A549 (cell line): ENCODE results near the gene RNU6-7. TPM values are rescaled to one million over a fixed set of nuclear protein-coding genes. Genes with fewer than 3 reads are reported as not detected.

Experiments
- ATAC-seq, 2 experiments: fragments of 200-7000 bp in 1 of 2; fragments of >200 bp in 1 of 2; cut with Nextera tagmentation in 1 of 2; cut with Tn5 transposase in 1 of 2; 3 replicates each; pipeline versions ENCODE4 v1.8.0 to v1.9.1; 2018 to 2020; ENCODE audit warnings: mild to moderate bottlenecking in 1 of 2, moderate library complexity in 1 of 2
- CTCF ChIA-PET: fragments of 300-600 bp; sonication (Branson Sonifier 250); formaldehyde crosslinking; extraction: SDS; loops from one replicate; lab custom pipeline; 2021; ENCODE audit warnings: antibody characterized with exemption, inconsistent platforms; lab: Yijun Ruan, JAX
- POLR2A ChIA-PET: fragments of 350-600 bp; formaldehyde crosslinking; extraction: SDS; loops from one replicate; lab custom pipeline; 2021; ENCODE audit warnings: antibody characterized with exemption, inconsistent platforms; lab: Yijun Ruan, JAX
- DNase-seq, 2 experiments: peaks; one replicate each; pipeline versions ENCODE4 v3.0.0 to v3.0.0-alpha.2; 2011 to 2016; ENCODE audit warnings: low read depth in 1 of 2, low spot score in 1 of 2
- FAIRE-seq: peaks from 2 replicates; lab custom pipeline; 2011; peaks lifted over from hg19 to GRCh38; lab: Jason Lieb, UNC
- H3K27ac ChIP-seq, 2 experiments: fragments of >200 bp; sonication (Bioruptor Twin); formaldehyde crosslinking; 3 replicates each; pipeline ENCODE4 v1.5.1; 2016 to 2017
- H3K4me1 ChIP-seq: fragments of >200 bp; sonication (Bioruptor Twin); formaldehyde crosslinking; 3 replicates; pipeline ENCODE4 v1.6.1; 2016
- H3K4me2 ChIP-seq: fragments of >200 bp; sonication (Bioruptor Twin); formaldehyde crosslinking; 3 replicates; pipeline ENCODE4 v1.6.1; 2016
- H3K4me3 ChIP-seq: fragments of >200 bp; sonication (Bioruptor Twin); formaldehyde crosslinking; 3 replicates; pipeline ENCODE4 v1.5.1; 2016
- H3K9me3 ChIP-seq: fragments of >200 bp; sonication (Bioruptor Twin); formaldehyde crosslinking; 3 replicates; pipeline ENCODE4 v1.6.1; 2016
- BCL3 ChIP-seq: fragments of >200 bp; sonication (Bioruptor Twin); formaldehyde crosslinking; IDR thresholded peaks from 3 replicates; pipeline ENCODE4 v1.6.1; 2016
- CBX2 ChIP-seq: fragments of 200-600 bp; sonication (generic); IDR thresholded peaks from 2 replicates; pipeline ENCODE4 v1.6.1; 2016; ENCODE audit warnings: low read depth, mild to moderate bottlenecking, borderline replicate concordance
- CEBPB ChIP-seq, 2 experiments: fragments of >200 bp in 1 of 2; sonication (Bioruptor Twin) in 1 of 2; formaldehyde crosslinking in 1 of 2; IDR thresholded peaks; 2 replicates each; pipeline ENCODE4 v1.6.1; 2012 to 2016
- CHD2 ChIP-seq: fragments of 150-350 bp; IDR thresholded peaks from 2 replicates; pipeline ENCODE4 v1.6.1; 2014; ENCODE audit warnings: low read length; ENCODE audit not compliant: partially characterized antibody
- CHD4 ChIP-seq: fragments of 200-600 bp; sonication (generic); IDR thresholded peaks from 2 replicates; pipeline ENCODE4 v1.6.1; 2016; ENCODE audit warnings: antibody characterized with exemption, mild to moderate bottlenecking, borderline replicate concordance
- CTCF ChIP-seq: fragments of >200 bp; sonication (Bioruptor Twin); formaldehyde crosslinking; IDR thresholded peaks from 3 replicates; pipeline ENCODE4 v1.5.1; 2016
- EHMT2 ChIP-seq: fragments of 200-600 bp; sonication (generic); IDR thresholded peaks from 2 replicates; pipeline ENCODE4 v1.6.1; 2016; ENCODE audit warnings: antibody characterized with exemption, low read depth, mild to moderate bottlenecking, moderate library complexity
- ELK1 ChIP-seq: fragments of 150-350 bp; IDR thresholded peaks from 2 replicates; pipeline ENCODE4 v1.6.1; 2014; ENCODE audit warnings: low read depth, mild to moderate bottlenecking, low read length
- FOSB ChIP-seq: fragments of 250-450 bp; sonication (Bioruptor Pico); IDR thresholded peaks from 2 replicates; pipeline ENCODE4 v1.5.0; 2020; ENCODE audit warnings: mild to moderate bottlenecking, moderate library complexity
- HDAC2 ChIP-seq: fragments of 200-600 bp; sonication (generic); IDR thresholded peaks from 2 replicates; pipeline ENCODE4 v1.6.1; 2016
- HOXB5 ChIP-seq: fragments of 250-450 bp; sonication (Bioruptor Pico); IDR thresholded peaks from 2 replicates; pipeline ENCODE4 v1.5.0; 2020; ENCODE audit warnings: mild to moderate bottlenecking, moderate library complexity
- JUNB ChIP-seq: fragments of >200 bp; sonication (Bioruptor Twin); formaldehyde crosslinking; IDR thresholded peaks from 2 replicates; pipeline ENCODE4 v1.6.1; 2016
- KDM5A ChIP-seq: fragments of 200-600 bp; sonication (generic); IDR thresholded peaks from 2 replicates; pipeline ENCODE4 v1.6.1; 2016; ENCODE audit warnings: antibody characterized with exemption, mild to moderate bottlenecking
- NPAS2 ChIP-seq: fragments of 250-450 bp; sonication (Bioruptor Pico); IDR thresholded peaks from 2 replicates; pipeline ENCODE4 v1.8.0; 2022; ENCODE audit warnings: mild to moderate bottlenecking, moderate library complexity, borderline replicate concordance
- PHF8 ChIP-seq: fragments of 200-600 bp; sonication (generic); IDR thresholded peaks from 2 replicates; pipeline ENCODE4 v1.6.1; 2016; ENCODE audit warnings: low read depth, mild to moderate bottlenecking, antibody characterized with exemption, moderate library complexity, borderline replicate concordance
- POLR2A ChIP-seq: IDR thresholded peaks from 2 replicates; pipeline ENCODE4 v1.6.1; 2012; ENCODE audit warnings: mild to moderate bottlenecking, low read length
- RFX5 ChIP-seq: fragments of 450-650 bp; IDR thresholded peaks from 2 replicates; pipeline ENCODE4 v1.7.1; 2014; ENCODE audit warnings: antibody characterized with exemption, mild to moderate bottlenecking, moderate library complexity
- RNF2 ChIP-seq: fragments of 200-600 bp; sonication (generic); IDR thresholded peaks from 2 replicates; pipeline ENCODE4 v1.6.1; 2016; ENCODE audit warnings: low read depth, mild to moderate bottlenecking, antibody characterized with exemption, moderate library complexity, borderline replicate concordance
- SMC3 ChIP-seq: fragments of >200 bp; sonication (Bioruptor Twin); formaldehyde crosslinking; IDR thresholded peaks from 3 replicates; pipeline ENCODE4 v1.6.1; 2018; ENCODE audit warnings: inconsistent platforms
- SREBF2 ChIP-seq: fragments of 450-650 bp; IDR thresholded peaks from 2 replicates; pipeline ENCODE4 v1.6.1; 2014; ENCODE audit warnings: mild to moderate bottlenecking, moderate library complexity
- ZSCAN20 ChIP-seq: fragments of 250-450 bp; sonication (Bioruptor Pico); IDR thresholded peaks from 2 replicates; pipeline ENCODE4 v1.8.0; 2022; ENCODE audit warnings: mild to moderate bottlenecking, moderate library complexity
- WGBS: methylation state at CpG from one replicate; pipeline ENCODE4 v1.1.6; 2017; ENCODE audit errors: missing lambda C conversion rate; 5-methylcytosine and 5-hydroxymethylcytosine counted together
- polyA plus RNA-seq, 4 experiments: library from polyadenylated mRNA; depleted of rRNA in 3 of 4; stranded (reverse); fragments of >200 nt; fragmentation: RNase III in 1 of 4; extraction: RNeasy Plus Mini Kit Qiagen cat#74134 plus additional on column Dnase treatment in 1 of 4; gene quantifications; 2 replicates in 3 of 4; 3 replicates in 1 of 4; pipeline ENCODE4 v1.2.3, GENCODE V29; 2011 to 2017
- TF ChIP-seq, protein P1 (sequence below): fragments of >200 bp; sonication (Bioruptor Twin); formaldehyde crosslinking; IDR thresholded peaks from 2 replicates; pipeline ENCODE4 v1.6.1; 2016
- TF ChIP-seq, protein P2 (sequence below): fragments of 250-450 bp; sonication (Bioruptor Pico); IDR thresholded peaks from 2 replicates; pipeline ENCODE4 v1.5.0; 2021; ENCODE audit warnings: mild to moderate bottlenecking, moderate library complexity, borderline replicate concordance
- TF ChIP-seq, protein P3 (sequence below): IDR thresholded peaks from 2 replicates; pipeline ENCODE4 v1.6.1; 2012; ENCODE audit warnings: low read depth, borderline replicate concordance

RNU6-7 gene
- polyA plus RNA-seq, 2 of the 4 experiments (the other 2 are of a cell fraction), result not detected

DNA sequence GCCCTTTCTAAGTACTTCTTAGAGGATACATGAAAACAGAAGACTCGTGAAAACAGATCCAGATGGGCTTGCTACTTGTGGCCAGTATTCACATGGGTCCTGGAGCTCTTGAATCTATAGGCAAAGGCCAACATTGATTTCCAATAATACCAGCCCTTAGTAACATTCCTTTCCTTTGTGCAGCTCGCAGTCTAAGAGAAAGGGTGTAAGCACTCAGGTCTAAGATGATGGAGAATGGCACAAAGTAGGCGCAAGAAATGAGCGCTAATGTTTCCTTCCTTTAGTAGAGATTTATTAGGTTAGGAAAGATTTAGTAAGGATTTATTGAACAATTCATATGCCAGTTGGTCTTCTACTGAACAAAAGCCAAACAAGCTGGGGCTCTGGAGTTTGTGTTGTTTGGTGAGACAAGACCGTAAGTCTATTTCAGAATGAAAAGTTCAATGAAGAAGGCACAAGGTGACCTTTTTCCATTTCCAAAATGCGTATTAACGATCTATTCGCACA is 699 bp downstream of the RNU6-7 start:
- POLR2A ChIA-PET, result interaction anchor here (1.2 to 2.3 kb wide), 2 partner anchors 125 to 251 kb away, joined by 4 to 35 read pairs; partner anchors contain the start of gene ARHGAP5
- Histone ChIP-seq H3K4me2 (peak overlapping the region; percentile 81), H3K9me3 (no peaks in the 10 kb centered on the region), H3K4me1 (peaks cover 11% of the 10 kb centered on the region; the same call in 1 of the 3 replicates), H3K27ac (peak overlapping the region; percentile 80 to 91)
- ATAC-seq, result peak; percentile 3 to 11; a peak in 4 of 6 replicates
- WGBS, result 17% methylated on average over 8 of the region's 8 CpGs
- no peak for FAIRE-seq
- DNase-seq, result peak in 1 of 2 experiments; percentile 52
- CTCF ChIA-PET, result interaction anchor here (0.9 to 2.3 kb wide), 6 partner anchors 16 to 268 kb away, joined by 3 to 6 read pairs (median 4); no protein-coding TSS in a partner anchor
- no peak for TF ChIP-seq KDM5A
- no peak for TF ChIP-seq HOXB5 (CRISPR knock-in tag)
- TF ChIP-seq BCL3, result 0 out of 3 replicates have a peak, but pooled peaks have one; percentile 15
- no peak for TF ChIP-seq CHD4
- TF ChIP-seq, protein P1, sequence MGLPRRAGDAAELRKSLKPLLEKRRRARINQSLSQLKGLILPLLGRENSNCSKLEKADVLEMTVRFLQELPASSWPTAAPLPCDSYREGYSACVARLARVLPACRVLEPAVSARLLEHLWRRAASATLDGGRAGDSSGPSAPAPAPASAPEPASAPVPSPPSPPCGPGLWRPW, result no peak
- TF ChIP-seq JUNB, result no peak
- no peak for TF ChIP-seq NPAS2 (CRISPR knock-in tag)
- 0 out of 2 replicates have a peak, but pooled peaks have one; percentile 71 for TF ChIP-seq RNF2
- no peak for TF ChIP-seq PHF8
- no peak for TF ChIP-seq FOSB
- TF ChIP-seq CBX2, result no peak
- TF ChIP-seq, all 56 proteins: peak for 2
- H3K4me3 ChIP-seq, result peak overlapping the region; percentile 60

DNA sequence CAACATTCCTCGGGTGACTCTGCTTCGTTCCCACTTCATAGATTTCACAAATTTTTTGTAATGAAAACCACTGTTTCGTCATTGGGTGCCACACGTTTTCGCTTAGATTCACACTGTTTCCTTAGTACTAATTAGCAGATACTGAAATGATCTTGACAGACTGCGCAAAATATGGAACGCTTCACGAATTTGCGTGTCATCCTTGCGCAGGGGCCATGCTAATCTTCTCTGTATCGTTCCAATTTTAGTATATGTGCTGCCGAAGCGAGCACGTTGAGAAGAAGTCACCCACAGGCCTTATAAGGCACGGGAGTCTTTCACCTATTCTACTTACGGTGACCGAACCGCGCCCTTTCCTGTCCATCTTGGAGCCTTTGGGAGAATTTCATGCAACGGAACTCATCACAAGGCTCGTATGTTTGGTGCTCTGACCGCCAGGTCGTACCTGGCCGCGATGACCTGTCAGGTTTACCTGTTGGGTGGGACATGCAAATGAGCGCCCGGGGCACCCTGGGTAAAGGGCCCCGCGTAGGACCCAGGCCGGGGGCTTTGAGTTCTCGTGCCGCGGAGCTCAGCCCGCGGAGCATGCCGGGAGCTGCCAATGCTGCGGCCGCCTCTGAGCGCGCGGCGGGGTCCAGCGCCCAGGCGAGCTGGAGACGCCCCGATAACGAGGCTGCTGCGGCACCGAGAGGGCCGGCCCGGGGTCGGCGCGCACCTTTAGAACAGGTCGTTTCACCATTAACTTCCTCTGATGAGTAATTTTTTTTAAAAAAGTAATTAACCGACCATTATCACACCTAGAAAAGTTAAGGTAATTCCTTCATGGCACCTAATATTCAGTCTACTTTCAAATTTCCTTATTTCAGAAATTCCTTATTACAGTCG is 1.4 kb downstream of the RNU6-7 start, which contains the start of gene RNU6-8:
TSS of gene RNU6-8 (minus strand) at position 272 of the 885 bp plus-strand sequence.
- peak within 1 kb of the TSS; percentile 60 for H3K4me3 ChIP-seq
- under 1% methylated on average over 38 of the region's 57 CpGs for WGBS
- H3K4me2 ChIP-seq, result peak within 1 kb of the TSS; percentile 81
- ChIA-PET CTCF (interaction anchor here (0.9 to 2.3 kb wide), 7 partner anchors 16 to 269 kb away, joined by 3 to 6 read pairs (median 4); no protein-coding TSS in a partner anchor), POLR2A (interaction anchor here (0.5 to 2.3 kb wide), 7 partner anchors 22 to 746 kb away, joined by 3 to 35 read pairs (median 4); partner anchors contain the start of genes ARHGAP5 and DTD2)
- peaks cover 11% of the 10 kb centered on the region; the same call in 1 of the 3 replicates for H3K4me1 ChIP-seq
- ATAC-seq, result peak; percentile 80 to 88
- no peaks in the 10 kb centered on the region for H3K9me3 ChIP-seq
- peak; percentile 62 to 92 for DNase-seq
- FAIRE-seq, result no peak
- H3K27ac ChIP-seq, result peak within 1 kb of the TSS; percentile 82 to 91
- TF ChIP-seq, protein P2, sequence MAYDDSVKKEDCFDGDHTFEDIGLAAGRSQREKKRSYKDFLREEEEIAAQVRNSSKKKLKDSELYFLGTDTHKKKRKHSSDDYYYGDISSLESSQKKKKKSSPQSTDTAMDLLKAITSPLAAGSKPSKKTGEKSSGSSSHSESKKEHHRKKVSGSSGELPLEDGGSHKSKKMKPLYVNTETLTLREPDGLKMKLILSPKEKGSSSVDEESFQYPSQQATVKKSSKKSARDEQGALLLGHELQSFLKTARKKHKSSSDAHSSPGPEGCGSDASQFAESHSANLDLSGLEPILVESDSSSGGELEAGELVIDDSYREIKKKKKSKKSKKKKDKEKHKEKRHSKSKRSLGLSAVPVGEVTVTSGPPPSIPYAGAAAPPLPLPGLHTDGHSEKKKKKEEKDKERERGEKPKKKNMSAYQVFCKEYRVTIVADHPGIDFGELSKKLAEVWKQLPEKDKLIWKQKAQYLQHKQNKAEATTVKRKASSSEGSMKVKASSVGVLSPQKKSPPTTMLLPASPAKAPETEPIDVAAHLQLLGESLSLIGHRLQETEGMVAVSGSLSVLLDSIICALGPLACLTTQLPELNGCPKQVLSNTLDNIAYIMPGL (CRISPR knock-in tag), result 0 out of 2 replicates have a peak, but pooled peaks have one; percentile 13
- TF ChIP-seq ELK1 (no peak), SREBF2 (peak; percentile 80), CEBPB (IDR thresholded peaks at IDR 0.05) (peak in 1 of 2 experiments; percentile 31; a peak in 1 of 4 replicates), POLR2A (peak; percentile 65), EHMT2 (no peak), CHD2 (no peak), BCL3 (peak; percentile 18; the same call in 1 of the 3 replicates), SMC3 (peak; percentile 29; the same call in 1 of the 3 replicates), HDAC2 (no peak), RFX5 (peak; percentile 41; the same call in 1 of the 2 replicates), KDM5A (no peak), ZSCAN20 (no peak), PHF8 (peak; percentile 54; the same call in 1 of the 2 replicates), RNF2 (no peak), FOSB (no peak), CTCF (no peak)
- TF ChIP-seq, protein P3, sequence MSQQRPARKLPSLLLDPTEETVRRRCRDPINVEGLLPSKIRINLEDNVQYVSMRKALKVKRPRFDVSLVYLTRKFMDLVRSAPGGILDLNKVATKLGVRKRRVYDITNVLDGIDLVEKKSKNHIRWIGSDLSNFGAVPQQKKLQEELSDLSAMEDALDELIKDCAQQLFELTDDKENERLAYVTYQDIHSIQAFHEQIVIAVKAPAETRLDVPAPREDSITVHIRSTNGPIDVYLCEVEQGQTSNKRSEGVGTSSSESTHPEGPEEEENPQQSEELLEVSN, result peak; percentile 72; the same call in 1 of the 2 replicates
